T-helper 1 cell treated with Interleukin-12 subunit alpha and Interleukin-12 subunit beta and Interleukin-4 antibody, amounts not matched to agents 30 μg/mL and 1 μg/mL, for 36 hours (primary cell): ENCODE results near the gene POU2F1.

Experiments
- H3K27ac Mint-ChIP-seq: one replicate; pipeline ENCODE4 v1.8.0; 2021; ENCODE audit warnings: mild to moderate bottlenecking, mixed read lengths
- H3K27me3 Mint-ChIP-seq: one replicate; pipeline ENCODE4 v1.8.0; 2021; ENCODE audit warnings: low read depth, mixed read lengths
- H3K36me3 Mint-ChIP-seq: one replicate; pipeline ENCODE4 v1.8.0; 2021; ENCODE audit warnings: low read depth, mixed read lengths
- H3K4me1 Mint-ChIP-seq: one replicate; pipeline ENCODE4 v1.8.0; 2021; ENCODE audit warnings: low read depth, mixed read lengths
- H3K4me3 Mint-ChIP-seq: one replicate; pipeline ENCODE4 v1.8.0; 2021; ENCODE audit warnings: mild to moderate bottlenecking, moderate library complexity, mixed read lengths
- H3K9me3 Mint-ChIP-seq: one replicate; pipeline ENCODE4 v1.8.0; 2021; ENCODE audit warnings: mixed read lengths

POU2F1 gene

DNA sequence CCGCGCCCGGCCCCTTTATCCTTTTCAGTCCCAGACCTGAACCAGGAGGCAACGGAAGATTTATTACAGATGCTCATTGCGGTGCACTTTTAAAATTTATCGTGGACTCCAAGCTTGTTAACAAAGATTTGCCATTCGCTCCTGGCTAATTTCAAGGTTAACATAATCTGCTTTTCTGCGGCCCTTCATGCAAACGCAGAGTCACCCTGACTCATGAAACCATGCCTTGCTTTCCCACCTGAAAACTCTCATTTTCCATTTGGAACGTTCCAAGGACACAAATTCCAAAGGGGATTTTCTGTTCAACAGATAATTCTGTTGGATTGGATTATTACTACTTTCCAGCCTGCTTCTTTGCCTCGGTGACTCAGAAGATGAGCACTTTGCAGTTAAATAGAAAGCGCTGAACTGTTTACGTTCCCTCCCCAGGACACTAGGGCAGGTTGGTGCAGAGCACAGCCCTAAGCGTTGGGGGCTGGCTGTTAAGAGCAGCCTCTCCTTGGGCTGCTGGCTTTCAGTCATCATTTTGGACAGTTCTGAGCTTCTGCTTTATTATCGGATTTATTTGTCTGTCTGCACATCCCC, 246.5 kb downstream of the POU2F1 start:
- Mint-ChIP-seq H3K4me1 (peaks cover 33% of the 10 kb centered on the region), H3K36me3 (peaks cover 22% of the 10 kb centered on the region), H3K27ac (no peak overlapping the region), H3K9me3 (no peaks in the 10 kb centered on the region), H3K27me3 (no peaks in the 10 kb centered on the region), H3K4me3 (no peak overlapping the region)

DNA sequence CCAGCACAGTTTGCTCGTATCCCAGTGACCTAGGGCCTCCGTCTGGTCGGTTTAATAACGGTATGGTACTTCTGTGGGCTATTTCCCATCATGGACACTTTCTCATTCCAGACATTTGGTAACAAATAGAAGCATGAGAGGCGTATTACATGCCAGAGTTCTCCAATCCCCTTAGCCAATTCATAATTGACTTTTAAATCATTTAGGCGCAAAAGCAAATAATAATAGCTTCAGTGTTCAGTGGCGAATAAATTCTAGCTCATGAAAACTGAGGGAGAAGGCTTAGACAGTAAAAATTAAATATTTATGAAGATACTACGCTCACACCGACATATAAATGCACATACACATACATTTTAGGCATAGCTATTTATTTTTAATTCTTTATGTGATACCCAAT, 247.1 kb downstream of the POU2F1 start:
- Mint-ChIP-seq H3K4me1 (peaks cover 36% of the 10 kb centered on the region), H3K9me3 (no peaks in the 10 kb centered on the region), H3K4me3 (no peak overlapping the region), H3K27ac (no peak overlapping the region), H3K27me3 (no peaks in the 10 kb centered on the region), H3K36me3 (peaks cover 24% of the 10 kb centered on the region)

GRCh38 chr1:167469280-167469965, 248.7 kb downstream of the POU2F1 start:
- Mint-ChIP-seq H3K27me3 (no peaks in the 10 kb centered on the region), H3K9me3 (no peaks in the 10 kb centered on the region), H3K4me3 (no peak overlapping the region), H3K36me3 (peaks cover 22% of the 10 kb centered on the region), H3K4me1 (peaks cover 45% of the 10 kb centered on the region), H3K27ac (no peak overlapping the region)

DNA sequence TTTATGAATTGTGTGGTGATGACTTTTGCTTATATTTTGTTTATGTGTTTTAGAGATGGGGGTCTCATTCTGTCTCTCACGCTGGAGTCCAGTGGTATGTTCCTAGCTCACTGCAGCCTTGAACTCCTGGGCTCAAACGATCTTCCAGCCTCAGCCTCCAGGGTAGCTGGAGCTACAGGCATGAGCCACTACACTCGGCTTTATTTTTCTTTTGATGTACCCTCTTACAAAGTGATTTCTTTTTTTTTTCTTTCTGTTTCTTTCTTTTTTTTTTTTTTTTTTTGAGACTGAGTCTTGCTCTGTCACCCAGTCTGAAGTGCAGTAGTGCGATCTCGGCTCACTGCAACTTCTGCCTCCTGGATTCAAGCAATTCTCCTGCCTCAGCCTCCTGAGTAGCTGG, 250.9 kb downstream of the POU2F1 start:
- H3K27me3 Mint-ChIP-seq, result no peaks in the 10 kb centered on the region
- peak overlapping the region; percentile 36 for H3K27ac Mint-ChIP-seq
- peaks cover 7% of the 10 kb centered on the region for H3K9me3 Mint-ChIP-seq
- H3K36me3 Mint-ChIP-seq, result peaks cover 26% of the 10 kb centered on the region
- H3K4me1 Mint-ChIP-seq, result peaks cover 46% of the 10 kb centered on the region
- H3K4me3 Mint-ChIP-seq, result no peak overlapping the region

- Mint-ChIP-seq H3K27ac (peak overlapping the region; percentile 41), H3K4me3 (no peak overlapping the region), H3K27me3 (no peaks in the 10 kb centered on the region), H3K4me1 (peaks cover 57% of the 10 kb centered on the region), H3K36me3 (peaks cover 37% of the 10 kb centered on the region), H3K9me3 (peaks cover 13% of the 10 kb centered on the region)
Observed at GRCh38 chr1:167472752-167473521, 252.3 kb downstream of the POU2F1 start.

GRCh38 chr1:167473761-167474160, 253.1 kb downstream of the POU2F1 start:
- H3K27ac Mint-ChIP-seq, result peak overlapping the region; percentile 41
- H3K9me3 Mint-ChIP-seq, result peaks cover 13% of the 10 kb centered on the region
- no peaks in the 10 kb centered on the region for H3K27me3 Mint-ChIP-seq
- H3K36me3 Mint-ChIP-seq, result peaks cover 42% of the 10 kb centered on the region
- H3K4me3 Mint-ChIP-seq, result peak overlapping the region; percentile 5
- H3K4me1 Mint-ChIP-seq, result peaks cover 60% of the 10 kb centered on the region

DNA sequence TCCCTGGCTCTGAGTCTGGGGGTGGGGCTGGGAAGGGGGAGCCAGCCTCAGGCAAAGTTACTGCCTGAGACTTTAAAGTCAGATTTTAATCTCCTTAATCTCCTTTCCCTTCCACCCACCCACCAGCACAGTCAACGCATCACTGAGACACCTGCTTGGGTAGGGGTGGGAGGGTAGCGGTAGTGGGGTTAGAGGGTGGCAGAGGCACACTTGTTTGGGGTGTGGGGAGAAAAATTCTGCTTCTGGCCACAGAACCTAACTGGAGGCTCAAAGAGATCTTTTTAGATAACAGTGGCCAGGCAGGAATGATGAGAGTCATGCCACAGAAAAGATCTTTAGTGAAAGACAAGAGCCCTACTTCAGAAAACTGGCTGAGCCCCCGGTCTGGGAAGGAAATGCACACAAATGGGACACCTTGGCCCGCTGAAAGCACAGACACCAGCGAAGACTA, 253.5 kb downstream of the POU2F1 start:
- Mint-ChIP-seq H3K4me3 (peak overlapping the region; percentile 5), H3K36me3 (peaks cover 46% of the 10 kb centered on the region), H3K27me3 (no peaks in the 10 kb centered on the region), H3K9me3 (peaks cover 13% of the 10 kb centered on the region), H3K4me1 (peaks cover 58% of the 10 kb centered on the region), H3K27ac (peak overlapping the region; percentile 41)

DNA sequence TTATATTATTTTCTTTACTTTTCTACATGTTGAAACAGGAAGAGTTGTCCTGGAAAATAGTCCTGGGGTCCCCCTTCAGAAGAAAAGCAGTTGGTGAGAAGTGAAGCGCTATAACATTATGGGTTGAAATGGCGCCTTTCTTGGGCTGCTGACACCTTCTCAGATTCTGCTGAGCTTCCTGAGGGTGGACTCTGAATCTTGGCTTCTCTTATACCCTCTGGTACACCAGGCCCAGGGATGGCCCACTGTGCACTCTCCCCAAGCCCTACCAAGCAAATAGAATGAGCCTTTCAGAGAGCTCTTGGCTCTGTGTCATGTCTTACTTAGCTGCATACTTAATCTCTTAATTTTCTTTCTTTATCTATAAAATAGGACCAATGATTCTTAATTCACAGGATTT, 255.4 kb downstream of the POU2F1 start:
- Mint-ChIP-seq H3K27ac (no peak overlapping the region), H3K27me3 (no peaks in the 10 kb centered on the region), H3K9me3 (peaks cover 13% of the 10 kb centered on the region), H3K4me3 (no peak overlapping the region), H3K36me3 (peaks cover 58% of the 10 kb centered on the region), H3K4me1 (peaks cover 69% of the 10 kb centered on the region)
